ENCODE results near the gene ATPAF1. TPM values are rescaled to one million over a fixed set of nuclear protein-coding genes. Genes with fewer than 3 reads are reported as not detected.
"Not testable (repeated sequence)": the region's sequence is repeated elsewhere in the genome, so short reads cannot be mapped to it uniquely, and the experiment has no call there.

Gene ATPAF1
- total RNA-seq, 1 donor from 2014 or later = 29.2 TPM

DNA sequence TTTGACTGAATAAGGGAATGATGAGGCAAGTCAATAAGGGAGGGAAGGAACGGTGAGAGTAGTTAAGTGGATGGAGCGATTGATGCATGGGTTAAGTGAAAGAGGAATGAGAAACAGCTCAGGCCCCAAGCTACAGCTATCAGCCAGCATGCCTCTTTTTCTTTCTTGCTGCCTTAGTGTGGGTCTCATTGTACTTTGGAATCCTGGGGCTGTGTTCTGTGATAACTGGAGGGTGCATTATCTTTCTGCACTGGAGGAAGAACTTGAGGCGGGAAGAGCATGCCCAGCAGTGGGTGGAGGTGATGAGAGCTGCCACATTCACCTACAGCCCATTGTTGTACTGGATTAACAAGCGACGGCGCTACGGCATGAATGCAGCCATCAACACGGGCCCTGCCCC is 4.5 kb upstream of the ATPAF1 start:
- no peak for FAIRE-seq
- H3K27me3 ChIP-seq (ENCODE audit: control insufficient read depth, insufficient read depth, low read length) = no peaks in the 10 kb centered on the region
- H3K36me3 ChIP-seq (ENCODE audit: control insufficient read depth, insufficient read depth, low read length) = no peaks in the 10 kb centered on the region
- DNase-seq (ENCODE audit: low read depth) = no peak
- no peak overlapping the region for H3K4me3 ChIP-seq (ENCODE audit: low read depth, low read length)
- TF ChIP-seq CTCF (IDR thresholded peaks at IDR 0.05; ENCODE audit: insufficient read depth, low read length, severe bottlenecking) = no peak

DNA sequence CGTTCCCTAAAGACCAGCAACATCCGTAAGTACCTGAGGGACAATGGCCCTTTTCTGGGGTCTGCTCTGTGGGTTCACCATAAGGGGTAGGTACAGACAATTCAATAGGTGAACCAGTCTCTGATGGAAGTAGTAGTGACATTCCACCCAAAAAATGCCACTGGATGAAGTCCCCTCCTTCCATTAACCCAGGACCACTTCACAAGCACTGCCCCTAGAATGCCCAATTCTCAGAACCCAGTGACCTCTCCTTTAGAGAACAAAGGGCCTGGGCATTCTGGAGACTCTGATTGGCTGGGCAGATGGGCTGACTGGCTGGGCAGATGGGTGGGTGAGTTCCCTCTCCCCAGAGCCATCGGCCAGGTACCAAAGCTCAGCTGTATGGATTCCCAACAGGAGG is 3.4 kb upstream of the ATPAF1 start, which contains the start of gene TEX38:
Gene TEX38, plus strand, starts transcription at position 301 of the 400 bp plus-strand sequence. Its CDS starts 81 bp downstream, at position 382.
- Histone ChIP-seq H3K27me3 (ENCODE audit: control insufficient read depth, insufficient read depth, low read length) (no peaks in the 10 kb centered on the region), H3K4me3 (ENCODE audit: low read depth, low read length) (no peak within 1 kb of the TSS), H3K36me3 (ENCODE audit: control insufficient read depth, insufficient read depth, low read length) (no peaks in the 10 kb centered on the region)
- DNase-seq (ENCODE audit: low read depth) (no peak), FAIRE-seq (no peak)
- no peak for TF ChIP-seq CTCF (IDR thresholded peaks at IDR 0.05; ENCODE audit: insufficient read depth, low read length, severe bottlenecking)

DNA sequence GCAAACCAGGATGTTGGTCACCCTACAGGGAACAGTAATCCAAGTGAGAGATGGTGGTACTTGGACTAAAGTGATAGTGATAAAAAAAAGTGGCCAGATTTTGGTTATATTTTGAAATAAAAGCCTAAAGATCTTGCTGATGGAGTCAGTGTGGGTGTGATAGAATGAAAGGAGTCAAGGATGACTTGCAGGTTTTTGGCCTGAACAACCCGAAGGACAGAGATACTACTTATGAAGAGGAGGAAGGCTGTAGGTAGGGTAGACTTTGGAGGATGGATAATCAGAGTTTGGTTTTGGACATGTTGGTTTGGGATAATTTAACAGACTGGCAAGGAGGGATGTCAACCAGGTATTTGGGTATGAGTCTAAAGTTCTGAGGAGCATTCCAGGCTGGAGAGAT is 2.0 kb upstream of the ATPAF1 start:
- FAIRE-seq = no peak

GRCh38 chr1:46665983-46666382 is 2.2 kb downstream of the ATPAF1 start:
- peaks cover 3% of the 10 kb centered on the region for H3K36me3 ChIP-seq (ENCODE audit: control insufficient read depth, insufficient read depth, low read length)
- DNase-seq (ENCODE audit: low read depth) (no peak), FAIRE-seq (no peak)
- no peak for TF ChIP-seq CTCF (IDR thresholded peaks at IDR 0.05; ENCODE audit: insufficient read depth, low read length, severe bottlenecking)
- H3K27me3 ChIP-seq (ENCODE audit: control insufficient read depth, insufficient read depth, low read length) = no peaks in the 10 kb centered on the region
- no peak overlapping the region for H3K4me3 ChIP-seq (ENCODE audit: low read depth, low read length)

More for the DNA sequence above, 2.0 kb upstream of the ATPAF1 start:
- no peaks in the 10 kb centered on the region for H3K27me3 ChIP-seq (ENCODE audit: control insufficient read depth, insufficient read depth, low read length)
- no peak for DNase-seq (ENCODE audit: low read depth)
- no peak for TF ChIP-seq CTCF (IDR thresholded peaks at IDR 0.05; ENCODE audit: insufficient read depth, low read length, severe bottlenecking)
- H3K36me3 ChIP-seq (ENCODE audit: control insufficient read depth, insufficient read depth, low read length) = no peaks in the 10 kb centered on the region
- H3K4me3 ChIP-seq (ENCODE audit: low read depth, low read length) = no peak overlapping the region

DNA sequence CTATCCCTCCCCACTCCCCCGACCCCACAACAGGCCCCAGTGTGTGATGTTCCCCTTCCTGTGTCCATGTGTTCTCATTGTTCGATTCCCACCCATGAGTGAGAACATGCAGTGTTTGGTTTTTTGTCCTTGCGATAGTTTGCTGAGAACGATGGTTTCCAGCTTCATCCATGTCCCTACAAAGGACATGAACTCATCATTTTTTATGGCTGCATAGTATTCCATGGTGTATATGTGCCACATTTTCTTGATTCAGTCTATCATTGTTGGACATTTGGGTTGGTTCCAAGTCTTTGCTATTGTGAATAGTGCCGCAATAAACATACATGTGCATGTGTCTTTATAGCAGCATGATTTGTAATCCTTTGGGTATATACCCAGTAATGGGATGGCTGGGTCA is 5.2 kb downstream of the ATPAF1 start:
- not testable (repeated sequence) for FAIRE-seq; H3K4me3 ChIP-seq (ENCODE audit: low read depth, low read length); H3K27me3 ChIP-seq (ENCODE audit: control insufficient read depth, insufficient read depth, low read length); DNase-seq (ENCODE audit: low read depth); H3K36me3 ChIP-seq (ENCODE audit: control insufficient read depth, insufficient read depth, low read length)

DNA sequence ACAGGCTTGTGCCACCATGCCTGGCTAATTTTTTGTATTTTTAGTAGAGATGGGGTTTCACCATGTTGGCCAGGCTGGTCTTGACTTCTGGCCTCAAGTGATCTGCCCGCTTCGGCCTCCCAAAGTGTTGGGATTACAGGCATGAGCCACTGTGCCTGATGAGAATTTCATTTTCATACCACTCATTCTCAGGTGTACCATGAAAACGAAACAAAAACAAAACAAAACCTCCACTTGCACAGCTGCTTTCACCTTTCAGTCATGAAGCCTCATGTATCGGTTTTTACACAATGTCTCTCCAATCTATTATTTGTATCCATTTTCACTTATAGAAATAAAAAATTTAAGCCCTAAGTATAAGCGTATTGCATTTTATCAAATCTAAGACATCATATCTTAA is 8.0 kb downstream of the ATPAF1 start:
- H3K27me3 ChIP-seq (ENCODE audit: control insufficient read depth, insufficient read depth, low read length); H3K4me3 ChIP-seq (ENCODE audit: low read depth, low read length); H3K36me3 ChIP-seq (ENCODE audit: control insufficient read depth, insufficient read depth, low read length); DNase-seq (ENCODE audit: low read depth); FAIRE-seq: not testable (repeated sequence)

DNA sequence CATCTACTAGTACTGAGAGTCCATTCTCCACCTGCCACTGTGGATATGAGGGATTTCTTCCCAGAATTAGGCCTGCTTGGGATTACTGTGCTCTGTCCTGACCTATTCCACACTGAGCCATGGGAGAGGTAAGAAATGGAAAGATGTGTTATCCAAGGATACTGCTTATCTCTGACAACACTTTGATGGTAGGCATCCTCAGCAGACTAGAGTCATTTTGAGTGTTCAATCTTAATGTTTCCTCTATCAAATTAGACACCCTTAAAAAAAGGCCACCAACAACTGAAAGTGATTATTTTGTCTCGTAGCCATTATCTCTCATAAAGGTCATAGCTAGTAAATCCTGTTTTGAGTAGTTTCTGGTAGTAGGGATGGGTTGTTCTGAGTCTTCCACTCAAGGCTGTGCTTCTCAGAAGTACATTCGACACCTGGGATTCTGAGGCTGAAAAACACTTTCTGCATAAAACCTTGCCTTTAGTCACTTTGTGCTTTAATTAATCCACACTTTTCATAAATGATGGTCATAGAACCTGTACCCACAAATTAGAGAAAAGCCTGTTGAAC is 8.8 kb downstream of the ATPAF1 start:
- no peaks in the 10 kb centered on the region for H3K36me3 ChIP-seq (ENCODE audit: control insufficient read depth, insufficient read depth, low read length)

More for the DNA sequence above, 8.8 kb downstream of the ATPAF1 start:
- no peak for DNase-seq (ENCODE audit: low read depth)
- Histone ChIP-seq H3K4me3 (ENCODE audit: low read depth, low read length) (no peak overlapping the region), H3K27me3 (ENCODE audit: control insufficient read depth, insufficient read depth, low read length) (no peaks in the 10 kb centered on the region)
- no peak for TF ChIP-seq CTCF (IDR thresholded peaks at IDR 0.05; ENCODE audit: insufficient read depth, low read length, severe bottlenecking)
- FAIRE-seq = no peak
